Astrocyte of the cerebellum (primary cell): Measurements from ENCODE around the gene EDN3.

Source experiments
- DNase-seq: peaks from one replicate; pipeline ENCODE4 v3.0.0-alpha.2; 2011; ENCODE audit warnings: low read depth
- H3K4me3 ChIP-seq: 2 replicates; pipeline ENCODE4 v1.5.1; 2011; ENCODE audit warnings: mild to moderate bottlenecking, low read depth, low read length, moderate library complexity
- CTCF ChIP-seq: IDR thresholded peaks from 2 replicates; pipeline ENCODE4 v1.5.1; 2012; ENCODE audit warnings: low read length, low read depth, moderate library complexity, mild to moderate bottlenecking; ENCODE audit errors: missing control alignments
- in situ Hi-C: cut with HindIII; loops from 2 replicates; pipeline ENCODE4 v1.10.0; 2017; ENCODE audit warnings: low sequenced_read_pairs

The EDN3 gene

DNA sequence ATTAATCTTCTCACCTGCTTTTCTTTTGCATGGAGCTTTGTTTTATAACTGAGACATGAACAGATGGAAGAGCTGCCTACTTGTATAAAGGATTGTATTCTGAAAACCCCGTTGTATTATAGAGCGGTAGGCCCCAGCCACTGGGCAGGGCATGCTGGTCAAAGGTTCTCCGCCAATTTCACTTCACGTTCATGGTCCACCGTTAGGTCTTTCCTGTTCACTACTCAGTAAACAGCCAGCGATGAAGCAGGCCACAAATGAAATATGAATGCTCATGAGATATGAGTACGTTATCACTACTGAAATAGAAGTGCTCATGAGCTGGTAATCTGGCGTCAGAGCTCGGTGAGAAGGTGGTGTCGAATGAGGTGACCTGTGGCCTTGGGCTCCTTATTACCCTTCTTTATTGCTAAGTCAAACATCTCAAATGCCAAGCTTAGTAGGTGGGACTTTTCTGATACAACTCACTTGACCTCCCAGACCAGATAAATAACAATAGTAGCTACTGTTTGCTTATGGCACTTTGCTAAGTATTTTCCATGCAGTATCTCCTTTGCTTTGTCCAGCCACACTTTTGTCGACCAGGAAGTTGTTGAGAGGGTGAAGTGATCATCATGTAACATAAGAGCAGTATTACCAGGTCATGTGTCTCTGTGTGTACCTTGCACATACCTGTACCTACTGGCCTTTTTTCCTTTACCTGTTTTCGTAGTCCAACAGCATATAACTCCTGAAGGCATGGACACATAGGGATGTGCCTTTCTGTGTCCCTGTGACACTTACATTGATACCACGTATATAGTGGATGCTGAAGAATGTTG lies 16.7 kb downstream of the EDN3 start:
- TF ChIP-seq CTCF, result no peak
- DNase-seq, result no peak
- in situ Hi-C loops, result no loop called here
- H3K4me3 ChIP-seq, result no peak overlapping the region

GRCh38 chr20:59318201-59318790 lies 17.9 kb downstream of the EDN3 start:
- no peak for DNase-seq
- no peak for TF ChIP-seq CTCF
- in situ Hi-C loops, result no loop called here
- H3K4me3 ChIP-seq, result no peak overlapping the region

- in situ Hi-C loops, result no loop called here
- no peak for TF ChIP-seq CTCF
- no peak overlapping the region for H3K4me3 ChIP-seq
- no peak for DNase-seq
Measured at GRCh38 chr20:59318803-59319202, 18.4 kb downstream of the EDN3 start.

GRCh38 chr20:59320426-59320825 lies 20.0 kb downstream of the EDN3 start:
- no peak for TF ChIP-seq CTCF
- no peak for DNase-seq
- H3K4me3 ChIP-seq, result no peak overlapping the region
- in situ Hi-C loops, result no loop called here

DNA sequence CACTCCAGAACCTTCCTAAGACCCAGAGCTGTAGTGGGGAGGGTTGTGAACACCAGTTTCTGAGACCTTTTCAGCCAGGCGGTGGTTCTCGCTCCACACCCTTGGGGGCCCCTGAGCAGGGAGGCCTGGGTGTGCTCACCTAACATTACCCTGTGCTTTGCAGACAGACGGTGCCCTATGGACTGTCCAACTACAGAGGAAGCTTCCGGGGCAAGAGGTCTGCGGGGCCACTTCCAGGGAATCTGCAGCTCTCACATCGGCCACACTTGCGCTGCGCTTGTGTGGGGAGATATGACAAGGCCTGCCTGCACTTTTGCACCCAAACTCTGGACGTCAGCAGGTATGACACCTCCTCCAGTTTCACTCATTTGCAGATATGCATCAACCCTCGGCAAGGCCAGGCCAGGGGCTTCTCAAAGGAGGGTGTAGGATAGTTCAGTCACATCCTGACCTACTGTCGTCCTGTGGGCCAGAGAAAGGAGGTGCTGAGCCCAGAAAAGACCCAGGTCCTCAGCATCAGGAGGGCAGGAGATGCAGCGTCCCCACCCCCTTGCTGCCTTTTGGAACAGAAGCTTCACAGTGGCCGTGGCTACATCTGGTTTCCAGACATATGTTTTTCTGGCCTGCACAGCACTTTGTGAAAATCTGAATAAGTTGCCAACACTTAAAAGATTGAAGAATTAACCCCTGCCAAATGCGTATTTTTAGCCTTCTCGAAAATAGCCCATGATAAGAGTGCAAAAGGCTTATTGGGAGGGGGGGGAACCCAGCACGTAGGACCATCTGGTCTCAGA lies 20.6 kb downstream of the EDN3 start:
- in situ Hi-C loops, result no loop called here
- no peak overlapping the region for H3K4me3 ChIP-seq
- no peak for TF ChIP-seq CTCF
- DNase-seq, result no peak

DNA sequence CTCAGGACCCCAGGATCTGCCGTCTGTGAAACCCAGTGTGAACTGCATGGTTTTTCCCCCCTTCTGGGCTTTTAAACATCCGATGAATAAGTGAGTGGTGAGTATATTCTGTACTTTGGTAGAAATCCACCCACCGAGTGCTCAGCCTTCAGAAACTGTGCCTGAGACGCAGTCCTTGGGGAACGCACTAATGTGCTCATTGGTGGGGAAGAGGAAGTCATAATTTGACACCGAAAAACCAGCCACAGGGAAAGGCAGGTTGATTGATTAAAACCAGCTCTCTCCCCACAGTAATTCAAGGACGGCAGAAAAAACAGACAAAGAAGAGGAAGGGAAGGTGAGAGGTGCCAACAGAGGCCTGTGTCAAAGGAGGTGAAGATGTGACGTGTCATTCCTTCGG lies 21.7 kb downstream of the EDN3 start:
- no peak for DNase-seq
- TF ChIP-seq CTCF, result no peak
- in situ Hi-C loops, result no loop called here
- no peak overlapping the region for H3K4me3 ChIP-seq
